ENCODE measurements around the gene SLX4IP. TPM values are rescaled to one million over a fixed set of nuclear protein-coding genes. Genes with fewer than 3 reads are reported as not detected.

Gene SLX4IP
- polyA plus RNA-seq, 2 of the 4 experiments (the other 2 are of a cell fraction), result 3.4 to 7.5 TPM

GRCh38 chr20:10568032-10568431, 132.9 kb downstream of the SLX4IP start:
- no peak for ATAC-seq
- FAIRE-seq, result peak; percentile 76
- no peak overlapping the region for H3K27ac ChIP-seq
- WGBS (ENCODE audit: missing lambda C conversion rate), result 92% methylated on average over 3 of the region's 3 CpGs
- H3K4me3 ChIP-seq, result no peak overlapping the region
- peaks cover 20% of the 10 kb centered on the region for H3K4me1 ChIP-seq
- ChIA-PET CTCF (interaction anchor here (0.5 kb wide), 1 partner anchor 78 kb away, joined by 3 read pairs; no protein-coding TSS in a partner anchor), POLR2A (no interaction called here)
- H3K9me3 ChIP-seq, result no peaks in the 10 kb centered on the region
- H3K4me2 ChIP-seq, result no peak overlapping the region
- TF ChIP-seq ZNF302 (CRISPR knock-in tag; IDR thresholded peaks at IDR 0.05) (no peak), TP53 (CRISPR knock-in tag; IDR thresholded peaks at IDR 0.05) (no peak), MAZ (IDR thresholded peaks at IDR 0.05; ENCODE audit: borderline replicate concordance, low read depth, low read length) (no peak), HOXA7 (CRISPR knock-in tag; IDR thresholded peaks at IDR 0.05) (no peak), CEBPB (IDR thresholded peaks at IDR 0.05) (no peak), KDM5A (IDR thresholded peaks at IDR 0.05) (no peak), JUN (IDR thresholded peaks at IDR 0.05) (no peak), CHD2 (IDR thresholded peaks at IDR 0.05; ENCODE audit: low read length, partially characterized antibody) (no peak), GATA3 (IDR thresholded peaks at IDR 0.05; ENCODE audit: borderline replicate concordance) (no peak), FOXS1 (CRISPR knock-in tag; IDR thresholded peaks at IDR 0.05) (no peak), BHLHE40 (IDR thresholded peaks at IDR 0.05; ENCODE audit: low read depth, low read length) (no peak)
- no peak for DNase-seq (ENCODE audit: low read depth in 1 of 2, low spot score in 1 of 2)

GRCh38 chr20:10571313-10571815, 136.3 kb downstream of the SLX4IP start:
- WGBS (ENCODE audit: missing lambda C conversion rate), result 85% methylated on average over 1 of the region's 1 CpG
- no peak overlapping the region for H3K4me2 ChIP-seq
- no peak for FAIRE-seq
- peak in 1 of 2 experiments; percentile 23; a peak in 1 of 6 replicates for ATAC-seq
- H3K27ac ChIP-seq, result peak overlapping the region in 1 of 2 experiments; percentile 26; a peak in 1 of 6 replicates
- ChIA-PET CTCF (interaction anchor here (0.7 to 2.7 kb wide), 6 partner anchors 14 to 100 kb away, joined by 3 to 8 read pairs (median 4); no protein-coding TSS in a partner anchor), POLR2A (no interaction called here)
- H3K4me3 ChIP-seq, result no peak overlapping the region
- H3K9me3 ChIP-seq, result no peaks in the 10 kb centered on the region
- TF ChIP-seq BHLHE40 (IDR thresholded peaks at IDR 0.05; ENCODE audit: low read depth, low read length) (no peak), RAD21 (conservative IDR thresholded peaks at IDR 0.05 in 1 of 2, IDR thresholded peaks at IDR 0.05 in 1 of 2) (no peak), HOXB13 (CRISPR knock-in tag; IDR thresholded peaks at IDR 0.05; ENCODE audit: low read depth) (no peak), FOSB (CRISPR knock-in tag; IDR thresholded peaks at IDR 0.05) (no peak), KDM5A (IDR thresholded peaks at IDR 0.05) (no peak), SMC3 (IDR thresholded peaks at IDR 0.05) (no peak)
- peaks cover 11% of the 10 kb centered on the region; the same call in 2 of the 3 replicates for H3K4me1 ChIP-seq
- no peak for DNase-seq (ENCODE audit: low read depth in 1 of 2, low spot score in 1 of 2)

- H3K4me1 ChIP-seq, result peaks cover 9% of the 10 kb centered on the region; the same call in 2 of the 3 replicates
- TF ChIP-seq ZC3H11A (IDR thresholded peaks at IDR 0.05) (no peak), FOSL2 (IDR thresholded peaks at IDR 0.05) (no peak), FOSL2 (CRISPR knock-in tag; IDR thresholded peaks at IDR 0.05) (no peak), RFX5 (IDR thresholded peaks at IDR 0.05) (no peak), RARB (CRISPR knock-in tag; IDR thresholded peaks at IDR 0.05) (no peak), CHD2 (IDR thresholded peaks at IDR 0.05; ENCODE audit: low read length, partially characterized antibody) (no peak), FOSB (CRISPR knock-in tag; IDR thresholded peaks at IDR 0.05) (no peak), CBX8 (IDR thresholded peaks at IDR 0.05) (no peak), CEBPB (IDR thresholded peaks at IDR 0.05) (no peak), MAZ (IDR thresholded peaks at IDR 0.05; ENCODE audit: borderline replicate concordance, low read depth, low read length) (no peak), ELK1 (IDR thresholded peaks at IDR 0.05; ENCODE audit: low read depth, low read length) (no peak), PHF8 (IDR thresholded peaks at IDR 0.05; ENCODE audit: borderline replicate concordance, low read depth) (no peak), MAFK (IDR thresholded peaks at IDR 0.05; ENCODE audit: partially characterized antibody) (no peak), NR3C1 (IDR thresholded peaks at IDR 0.05) (no peak), PBX3 (IDR thresholded peaks at IDR 0.05) (no peak)
- ChIA-PET CTCF (interaction anchor here (0.9 to 2.7 kb wide), 7 partner anchors 9 to 972 kb away, joined by 3 to 8 read pairs (median 3); no protein-coding TSS in a partner anchor), POLR2A (no interaction called here)
- 98% methylated on average over 8 of the region's 8 CpGs for WGBS (ENCODE audit: missing lambda C conversion rate)
- DNase-seq (ENCODE audit: low read depth in 1 of 2, low spot score in 1 of 2) (no peak), ATAC-seq (no peak), FAIRE-seq (no peak)
- H3K27ac ChIP-seq, result no peak overlapping the region
- no peak overlapping the region for H3K4me2 ChIP-seq
- H3K9me3 ChIP-seq, result no peaks in the 10 kb centered on the region
- H3K4me3 ChIP-seq, result no peak overlapping the region
These were observed 137.7 kb downstream of the SLX4IP start for GRCh38 chr20:10572853-10573252.
